ENCODE measurements around the gene MCF2L. TPM values are rescaled to one million over a fixed set of nuclear protein-coding genes. Genes with fewer than 3 reads are reported as not detected.

Gene MCF2L
- total RNA-seq, 4 donors from 2014 or later: 46.5 to 89.7 (median 55.0) TPM

GRCh38 chr13:112978561-112979405 is 9.8 kb downstream of the MCF2L start:
- TF ChIP-seq POLR2A (IDR thresholded peaks at IDR 0.05): no peak
- TF ChIP-seq, protein P1, sequence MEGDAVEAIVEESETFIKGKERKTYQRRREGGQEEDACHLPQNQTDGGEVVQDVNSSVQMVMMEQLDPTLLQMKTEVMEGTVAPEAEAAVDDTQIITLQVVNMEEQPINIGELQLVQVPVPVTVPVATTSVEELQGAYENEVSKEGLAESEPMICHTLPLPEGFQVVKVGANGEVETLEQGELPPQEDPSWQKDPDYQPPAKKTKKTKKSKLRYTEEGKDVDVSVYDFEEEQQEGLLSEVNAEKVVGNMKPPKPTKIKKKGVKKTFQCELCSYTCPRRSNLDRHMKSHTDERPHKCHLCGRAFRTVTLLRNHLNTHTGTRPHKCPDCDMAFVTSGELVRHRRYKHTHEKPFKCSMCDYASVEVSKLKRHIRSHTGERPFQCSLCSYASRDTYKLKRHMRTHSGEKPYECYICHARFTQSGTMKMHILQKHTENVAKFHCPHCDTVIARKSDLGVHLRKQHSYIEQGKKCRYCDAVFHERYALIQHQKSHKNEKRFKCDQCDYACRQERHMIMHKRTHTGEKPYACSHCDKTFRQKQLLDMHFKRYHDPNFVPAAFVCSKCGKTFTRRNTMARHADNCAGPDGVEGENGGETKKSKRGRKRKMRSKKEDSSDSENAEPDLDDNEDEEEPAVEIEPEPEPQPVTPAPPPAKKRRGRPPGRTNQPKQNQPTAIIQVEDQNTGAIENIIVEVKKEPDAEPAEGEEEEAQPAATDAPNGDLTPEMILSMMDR (IDR thresholded peaks at IDR 0.05): no peak
- 45 to 51% methylated on average over 21 to 23 of the region's 25 CpGs for WGBS, 2 donors
- intact Hi-C loops (cut with DNase I; ENCODE audit: low total_unique reads): no loop called here
- DNase-seq (ENCODE audit: low spot score in 2 of 2): no peak
- no peak overlapping the region for H3K4me3 ChIP-seq (ENCODE audit: low read depth, poor library complexity, severe bottlenecking)

DNA sequence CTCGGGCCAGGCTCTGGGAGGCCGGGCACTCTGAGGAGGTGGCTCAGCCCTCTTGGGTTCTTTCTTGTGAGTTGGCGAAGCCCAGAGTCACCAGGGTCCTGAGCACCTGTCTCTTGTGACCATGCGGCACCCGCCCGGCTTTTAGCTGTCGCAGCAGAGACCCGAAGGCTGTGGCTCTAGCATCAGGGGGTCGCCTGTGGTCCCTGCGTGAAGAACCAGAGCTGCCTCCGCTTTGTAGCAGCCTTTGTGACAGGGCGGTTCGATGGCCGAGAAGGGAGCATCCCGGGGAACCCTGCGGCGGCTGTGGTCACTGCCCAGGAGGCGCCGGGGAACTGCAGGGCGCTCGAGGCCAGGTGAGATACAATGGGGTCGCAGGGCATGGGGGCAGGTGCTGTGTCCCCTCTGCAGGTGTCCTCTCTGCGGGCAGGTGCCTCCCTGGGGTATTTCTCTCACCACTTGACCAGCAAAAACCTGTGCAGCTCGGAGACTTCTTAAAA is 10.4 kb downstream of the MCF2L start:
- peak overlapping the region; percentile 8 for H3K4me3 ChIP-seq (ENCODE audit: low read depth, poor library complexity, severe bottlenecking)
- intact Hi-C loops (cut with DNase I; ENCODE audit: low total_unique reads): no loop called here
- TF ChIP-seq, protein P1 (IDR thresholded peaks at IDR 0.05): no peak
- TF ChIP-seq POLR2A (IDR thresholded peaks at IDR 0.05): no peak
- WGBS, 2 donors: 64 to 86% methylated on average over 18 to 23 of the region's 24 CpGs
- no peak for DNase-seq (ENCODE audit: low spot score in 2 of 2)

- DNase-seq (ENCODE audit: low spot score in 2 of 2): no peak
- peak overlapping the region; percentile 8 for H3K4me3 ChIP-seq (ENCODE audit: low read depth, poor library complexity, severe bottlenecking)
- TF ChIP-seq, protein P1 (IDR thresholded peaks at IDR 0.05): no peak
- no peak for TF ChIP-seq POLR2A (IDR thresholded peaks at IDR 0.05)
- 24 to 81% methylated on average over 15 to 18 of the region's 18 CpGs for WGBS, 2 donors
- intact Hi-C loops (cut with DNase I; ENCODE audit: low total_unique reads): no loop called here
These were observed 11.4 kb downstream of the MCF2L start for GRCh38 chr13:112980434-112980833.

DNA sequence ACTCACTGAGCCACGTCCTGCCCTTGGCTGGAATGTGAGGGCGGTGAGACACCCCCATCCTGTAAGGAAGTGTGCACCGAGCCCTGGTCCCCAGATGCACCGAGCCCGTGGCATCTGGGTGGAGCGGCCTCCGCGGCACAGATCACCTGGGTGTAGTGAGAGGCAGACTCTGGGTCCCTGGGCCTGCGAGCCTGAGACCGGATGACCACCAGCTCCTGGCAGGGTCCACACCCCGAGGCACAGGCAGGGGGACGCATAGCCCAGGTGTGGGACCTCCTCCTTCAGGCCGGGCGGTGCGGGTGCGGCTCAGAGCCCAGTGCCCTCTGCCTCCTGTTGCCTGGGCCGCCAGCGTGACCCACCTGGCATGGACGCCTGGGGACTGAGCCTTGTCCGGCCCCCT is 12.4 kb downstream of the MCF2L start:
- intact Hi-C loops (cut with DNase I; ENCODE audit: low total_unique reads): no loop called here
- H3K4me3 ChIP-seq (ENCODE audit: low read depth, poor library complexity, severe bottlenecking): no peak overlapping the region
- 69 to 93% methylated on average over 12 to 17 of the region's 20 CpGs for WGBS, 2 donors
- TF ChIP-seq, protein P1 (IDR thresholded peaks at IDR 0.05): no peak
- DNase-seq (ENCODE audit: low spot score in 2 of 2): no peak

GRCh38 chr13:112982281-112983041 is 13.4 kb downstream of the MCF2L start:
- 81 to 84% methylated on average over 24 to 32 of the region's 33 CpGs for WGBS, 2 donors

More at GRCh38 chr13:112982281-112983041, 13.4 kb downstream of the MCF2L start:
- DNase-seq (ENCODE audit: low spot score in 2 of 2): no peak
- intact Hi-C loops (cut with DNase I; ENCODE audit: low total_unique reads): no loop called here
- no peak overlapping the region for H3K4me3 ChIP-seq (ENCODE audit: low read depth, poor library complexity, severe bottlenecking)
- TF ChIP-seq POLR2A (IDR thresholded peaks at IDR 0.05): no peak
- TF ChIP-seq, protein P1 (IDR thresholded peaks at IDR 0.05): no peak
